ENCODE results near the gene ADH5.
A peak's percentile ranks its signal among the peaks of the same experiment; 100 is the strongest.

ADH5 gene

DNA sequence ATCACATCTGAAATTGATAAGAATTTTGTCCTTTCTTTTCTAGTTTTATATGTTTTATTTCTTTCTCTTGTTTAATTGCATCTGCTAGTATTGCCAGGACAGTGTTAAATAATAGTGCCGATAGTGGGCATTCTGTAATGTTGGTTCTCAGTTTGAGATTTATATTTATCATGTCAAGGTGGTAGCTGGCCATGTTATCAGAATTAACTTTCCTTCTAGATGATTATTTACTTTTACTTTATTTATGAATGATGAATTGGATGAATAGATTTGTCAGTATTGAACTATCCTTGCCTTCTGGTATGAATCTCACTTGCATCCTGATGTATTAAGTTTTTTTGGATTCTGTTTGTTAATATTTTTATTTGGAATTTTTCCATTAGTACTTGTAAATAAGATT is 50.4 kb downstream of the ADH5 start:
- Histone ChIP-seq H3K27ac (ENCODE audit: extremely low read depth, low read depth, low read length) (no peak overlapping the region), H3K4me3 (ENCODE audit: low read depth, low read length) (no peak overlapping the region), H3K9me3 (ENCODE audit: control insufficient read depth, insufficient read depth, low read depth, low read length) (no peaks in the 10 kb centered on the region), H3K4me1 (ENCODE audit: control insufficient read depth, insufficient read depth, low read length) (no peaks in the 10 kb centered on the region), H3K36me3 (ENCODE audit: control insufficient read depth in 2 of 2, insufficient read depth in 1 of 2, low read length in 2 of 2) (peaks cover 0 to 20% of the 10 kb centered on the region in 2 experiments; a peak in 1 of 3 replicates)
- ChIA-PET CTCF (no interaction called here), POLR2A (no interaction called here)
- TF ChIP-seq, protein P1, sequence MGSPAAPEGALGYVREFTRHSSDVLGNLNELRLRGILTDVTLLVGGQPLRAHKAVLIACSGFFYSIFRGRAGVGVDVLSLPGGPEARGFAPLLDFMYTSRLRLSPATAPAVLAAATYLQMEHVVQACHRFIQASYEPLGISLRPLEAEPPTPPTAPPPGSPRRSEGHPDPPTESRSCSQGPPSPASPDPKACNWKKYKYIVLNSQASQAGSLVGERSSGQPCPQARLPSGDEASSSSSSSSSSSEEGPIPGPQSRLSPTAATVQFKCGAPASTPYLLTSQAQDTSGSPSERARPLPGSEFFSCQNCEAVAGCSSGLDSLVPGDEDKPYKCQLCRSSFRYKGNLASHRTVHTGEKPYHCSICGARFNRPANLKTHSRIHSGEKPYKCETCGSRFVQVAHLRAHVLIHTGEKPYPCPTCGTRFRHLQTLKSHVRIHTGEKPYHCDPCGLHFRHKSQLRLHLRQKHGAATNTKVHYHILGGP (tag by site-specific recombination; IDR thresholded peaks at IDR 0.05) = no peak
- TF ChIP-seq SETDB1 (IDR thresholded peaks at IDR 0.05; ENCODE audit: insufficient read length, low read length) = peak; percentile 48

DNA sequence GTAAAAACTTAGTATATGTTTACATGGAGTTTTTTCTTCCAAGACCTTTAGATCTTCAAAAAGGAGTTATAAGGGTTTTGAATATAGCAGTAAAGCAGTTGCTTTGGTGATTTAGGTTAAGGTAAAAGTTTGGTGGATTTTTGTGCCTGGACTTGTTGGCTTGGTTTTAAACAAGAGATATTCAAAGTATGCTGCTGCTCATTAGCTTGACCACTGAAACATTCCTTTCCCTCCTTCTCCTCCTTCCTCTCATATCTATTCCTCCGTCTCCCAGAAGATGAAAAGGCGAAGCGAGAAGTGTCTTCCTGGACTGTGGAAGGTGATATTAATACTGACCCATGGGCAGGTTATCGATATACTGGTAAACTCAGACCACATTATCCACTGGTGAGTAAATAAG is 54.6 kb downstream of the ADH5 start:
- Histone ChIP-seq H3K27ac (ENCODE audit: extremely low read depth, low read depth, low read length) (no peak overlapping the region), H3K4me1 (ENCODE audit: control insufficient read depth, insufficient read depth, low read length) (no peaks in the 10 kb centered on the region), H3K4me3 (ENCODE audit: low read depth, low read length) (no peak overlapping the region), H3K36me3 (ENCODE audit: control insufficient read depth in 2 of 2, insufficient read depth in 1 of 2, low read length in 2 of 2) (peaks cover 0 to 17% of the 10 kb centered on the region in 2 experiments; a peak in 1 of 3 replicates), H3K9me3 (ENCODE audit: control insufficient read depth, insufficient read depth, low read depth, low read length) (no peaks in the 10 kb centered on the region)
- POLR2A ChIA-PET = no interaction called here
- no peak for TF ChIP-seq ZNF37A (tag by site-specific recombination; IDR thresholded peaks at IDR 0.05)
- TF ChIP-seq, protein P2, sequence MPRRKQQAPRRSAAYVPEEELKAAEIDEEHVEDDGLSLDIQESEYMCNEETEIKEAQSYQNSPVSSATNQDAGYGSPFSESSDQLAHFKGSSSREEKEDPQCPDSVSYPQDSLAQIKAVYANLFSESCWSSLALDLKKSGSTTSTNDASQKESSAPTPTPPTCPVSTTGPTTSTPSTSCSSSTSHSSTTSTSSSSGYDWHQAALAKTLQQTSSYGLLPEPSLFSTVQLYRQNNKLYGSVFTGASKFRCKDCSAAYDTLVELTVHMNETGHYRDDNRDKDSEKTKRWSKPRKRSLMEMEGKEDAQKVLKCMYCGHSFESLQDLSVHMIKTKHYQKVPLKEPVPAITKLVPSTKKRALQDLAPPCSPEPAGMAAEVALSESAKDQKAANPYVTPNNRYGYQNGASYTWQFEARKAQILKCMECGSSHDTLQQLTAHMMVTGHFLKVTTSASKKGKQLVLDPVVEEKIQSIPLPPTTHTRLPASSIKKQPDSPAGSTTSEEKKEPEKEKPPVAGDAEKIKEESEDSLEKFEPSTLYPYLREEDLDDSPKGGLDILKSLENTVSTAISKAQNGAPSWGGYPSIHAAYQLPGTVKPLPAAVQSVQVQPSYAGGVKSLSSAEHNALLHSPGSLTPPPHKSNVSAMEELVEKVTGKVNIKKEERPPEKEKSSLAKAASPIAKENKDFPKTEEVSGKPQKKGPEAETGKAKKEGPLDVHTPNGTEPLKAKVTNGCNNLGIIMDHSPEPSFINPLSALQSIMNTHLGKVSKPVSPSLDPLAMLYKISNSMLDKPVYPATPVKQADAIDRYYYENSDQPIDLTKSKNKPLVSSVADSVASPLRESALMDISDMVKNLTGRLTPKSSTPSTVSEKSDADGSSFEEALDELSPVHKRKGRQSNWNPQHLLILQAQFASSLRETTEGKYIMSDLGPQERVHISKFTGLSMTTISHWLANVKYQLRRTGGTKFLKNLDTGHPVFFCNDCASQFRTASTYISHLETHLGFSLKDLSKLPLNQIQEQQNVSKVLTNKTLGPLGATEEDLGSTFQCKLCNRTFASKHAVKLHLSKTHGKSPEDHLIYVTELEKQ (tag by site-specific recombination; IDR thresholded peaks at IDR 0.05; ENCODE audit: borderline replicate concordance) = no peak
- TF ChIP-seq ZNF221 (tag by site-specific recombination; IDR thresholded peaks at IDR 0.05; ENCODE audit: borderline replicate concordance) = no peak
- TF ChIP-seq ZNF16 (tag by site-specific recombination; IDR thresholded peaks at IDR 0.05; ENCODE audit: low read depth) = no peak
- no peak for TF ChIP-seq ZNF239 (tag by site-specific recombination; IDR thresholded peaks at IDR 0.05)
- TF ChIP-seq KLF1 (tag by site-specific recombination; IDR thresholded peaks at IDR 0.05) = no peak
- TF ChIP-seq SP2 (tag by site-specific recombination; IDR thresholded peaks at IDR 0.05) = no peak
- CTCF ChIA-PET = no interaction called here

- ChIA-PET POLR2A (no interaction called here), CTCF (interaction anchor here (0.6 to 1.3 kb wide), 3 partner anchors 27 to 438 kb away, joined by 3 to 4 read pairs (median 4); partner anchors contain the start of gene METAP1)
- Histone ChIP-seq H3K4me3 (ENCODE audit: low read depth, low read length) (no peak overlapping the region), H3K4me1 (ENCODE audit: control insufficient read depth, insufficient read depth, low read length) (no peaks in the 10 kb centered on the region), H3K9me3 (ENCODE audit: control insufficient read depth, insufficient read depth, low read depth, low read length) (no peaks in the 10 kb centered on the region), H3K36me3 (ENCODE audit: control insufficient read depth in 2 of 2, insufficient read depth in 1 of 2, low read length in 2 of 2) (peaks cover 0 to 11% of the 10 kb centered on the region in 2 experiments; a peak in 1 of 3 replicates), H3K27ac (ENCODE audit: extremely low read depth, low read depth, low read length) (no peak overlapping the region)
- TF ChIP-seq, protein P1 (tag by site-specific recombination; IDR thresholded peaks at IDR 0.05) = no peak
- no peak for TF ChIP-seq ZNF2 (tag by site-specific recombination; IDR thresholded peaks at IDR 0.05)
- TF ChIP-seq ZNF48 (tag by site-specific recombination; IDR thresholded peaks at IDR 0.05) = no peak
Observed at GRCh38 chr4:99029852-99030251, 58.7 kb downstream of the ADH5 start.
